HK-2 (cell line): ENCODE measurements around the gene MINDY4.

Experiments used
- DNase-seq: peaks from one replicate; pipeline ENCODE4 v3.0.0-alpha.2; 2018; ENCODE audit not compliant: unreplicated experiment

The MINDY4 gene

GRCh38 chr7:30772984-30773383 lies 1.8 kb downstream of the MINDY4 start:
- no peak for DNase-seq

DNA sequence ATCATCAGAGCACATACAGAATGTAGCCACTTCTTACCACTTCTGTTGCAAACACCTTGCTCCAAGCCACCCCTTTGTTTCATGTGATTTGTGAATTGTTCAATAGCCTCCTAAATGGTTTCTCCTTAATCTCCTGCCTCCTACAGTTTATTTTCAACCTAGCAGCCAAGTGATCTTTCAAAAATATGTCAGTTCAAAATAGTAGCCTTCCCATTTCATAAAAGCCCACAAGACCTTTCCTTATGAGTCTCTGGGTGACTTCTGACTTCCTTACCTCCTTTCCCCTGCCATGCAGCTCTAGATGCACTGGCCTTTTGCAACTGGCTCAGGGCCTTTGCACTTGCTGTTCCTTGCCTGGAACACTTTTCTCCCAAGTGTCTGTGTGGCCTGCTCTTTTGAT lies 4.8 kb downstream of the MINDY4 start:
- no peak for DNase-seq

DNA sequence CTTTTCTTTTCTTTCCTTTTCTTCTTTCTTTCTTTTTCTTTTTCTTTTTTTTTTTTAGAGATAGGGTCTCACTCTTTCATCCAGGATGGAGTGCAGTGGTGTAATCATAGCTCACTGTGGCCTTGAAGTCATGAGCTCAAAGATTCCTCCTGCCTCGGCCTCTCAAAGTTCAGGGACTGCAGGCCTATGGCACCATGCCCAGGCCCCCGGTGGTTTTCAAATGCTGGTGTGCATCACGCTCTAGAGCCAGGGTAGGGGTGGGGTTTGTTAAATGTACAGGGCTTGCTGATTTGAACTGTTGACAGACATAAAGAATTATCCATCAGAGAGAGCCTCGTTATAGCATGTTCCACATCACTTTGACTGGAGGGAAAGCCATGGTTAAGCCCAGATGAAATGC lies 5.8 kb downstream of the MINDY4 start:
- DNase-seq, result no peak

DNA sequence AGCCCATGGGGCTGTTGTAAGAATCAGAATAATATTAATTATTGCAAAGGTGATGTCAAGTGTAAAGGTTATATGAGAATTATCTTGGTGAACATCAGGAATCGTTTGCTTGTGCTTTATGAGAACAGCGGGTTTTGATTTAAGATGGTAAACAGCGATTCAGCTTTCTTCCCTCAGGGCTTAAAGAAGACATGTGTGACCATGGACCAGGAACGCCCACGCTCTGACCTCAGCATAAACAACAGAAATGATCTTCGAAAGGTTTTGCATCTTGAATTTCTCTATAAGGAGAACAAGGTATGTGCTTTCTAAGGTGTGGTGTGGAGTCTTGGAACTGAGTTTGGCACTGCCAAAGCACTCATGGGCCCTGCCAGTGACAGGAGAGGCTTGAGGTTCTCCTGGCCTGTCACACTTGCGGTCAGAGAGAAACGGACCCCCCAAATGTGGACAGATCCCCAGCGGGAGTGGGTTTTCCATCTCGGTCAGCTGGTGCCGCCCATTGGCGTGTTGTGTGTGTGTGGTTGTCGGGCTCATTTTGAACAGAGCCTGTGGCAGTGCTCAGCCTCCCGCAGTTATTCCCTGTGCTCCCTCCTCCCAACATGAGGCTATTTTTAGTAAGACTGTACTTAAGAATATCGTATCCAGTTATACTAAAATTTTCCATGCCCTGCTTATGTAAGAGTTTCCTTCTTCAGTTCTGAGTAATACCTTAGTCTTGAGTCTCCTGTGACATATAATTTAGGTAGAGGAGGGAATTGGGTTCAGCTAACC lies 7.2 kb downstream of the MINDY4 start:
- no peak for DNase-seq

GRCh38 chr7:30779574-30779973 lies 8.4 kb downstream of the MINDY4 start:
- no peak for DNase-seq

DNA sequence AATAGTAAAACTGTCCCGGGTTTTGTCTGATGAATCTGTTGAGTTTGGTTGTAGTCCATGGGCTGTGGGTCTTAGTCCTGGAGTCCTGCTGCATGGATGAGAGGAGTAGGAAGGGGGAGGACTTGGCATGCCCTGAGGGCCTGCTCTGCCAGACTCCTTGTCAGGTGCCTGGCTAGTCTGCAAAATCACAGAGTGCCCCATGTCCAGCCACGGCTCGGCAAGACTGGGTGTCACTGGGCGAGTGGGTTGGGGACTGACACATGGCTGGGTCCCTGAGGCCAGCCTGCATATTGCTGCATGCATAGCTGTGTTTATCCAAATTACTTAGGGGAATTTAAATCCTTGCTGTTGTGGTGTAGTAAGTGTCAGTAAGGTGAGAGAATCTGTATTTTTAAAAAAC lies 9.7 kb downstream of the MINDY4 start:
- DNase-seq, result no peak

DNA sequence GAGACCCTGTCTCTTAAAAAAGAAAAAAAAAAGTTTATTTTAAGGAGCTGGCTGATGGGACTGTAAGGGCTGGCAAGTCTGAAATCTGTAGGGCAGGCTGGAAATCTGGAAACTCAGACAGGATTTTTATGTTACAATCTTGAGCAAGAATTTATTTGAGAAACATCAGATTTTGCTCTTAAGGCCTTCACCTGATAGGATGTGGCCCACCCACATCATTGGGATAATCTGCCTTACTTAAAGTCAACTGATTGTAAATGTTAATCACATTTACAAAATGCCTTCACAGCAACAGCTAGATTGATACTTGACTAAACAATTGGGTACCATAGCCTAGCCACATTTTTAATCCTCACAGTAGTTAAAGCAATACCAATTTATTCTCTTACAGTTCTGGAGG lies 11.5 kb downstream of the MINDY4 start:
- DNase-seq, result no peak

DNA sequence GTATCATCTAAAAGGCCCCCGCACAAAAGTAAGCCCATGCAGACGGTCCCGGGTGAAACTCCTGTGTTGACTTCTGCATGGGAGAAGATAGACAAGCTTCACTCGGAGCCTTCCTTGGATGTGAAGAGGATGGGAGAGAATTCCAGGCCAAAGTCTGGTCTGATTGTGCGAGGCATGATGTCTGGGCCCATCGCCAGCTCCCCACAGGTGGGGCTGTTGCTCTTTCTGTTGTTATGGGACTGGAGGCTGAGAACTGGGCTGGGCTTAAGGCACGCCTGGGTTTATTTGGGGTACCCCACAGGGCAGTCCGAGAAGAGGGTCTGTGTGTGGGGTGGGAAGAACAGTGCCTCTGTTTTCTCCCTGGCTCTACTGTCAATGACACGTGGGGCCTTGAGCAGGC lies 14.6 kb downstream of the MINDY4 start:
- no peak for DNase-seq

- DNase-seq, result no peak
Measured at GRCh38 chr7:30787486-30787885, 16.3 kb downstream of the MINDY4 start.

DNA sequence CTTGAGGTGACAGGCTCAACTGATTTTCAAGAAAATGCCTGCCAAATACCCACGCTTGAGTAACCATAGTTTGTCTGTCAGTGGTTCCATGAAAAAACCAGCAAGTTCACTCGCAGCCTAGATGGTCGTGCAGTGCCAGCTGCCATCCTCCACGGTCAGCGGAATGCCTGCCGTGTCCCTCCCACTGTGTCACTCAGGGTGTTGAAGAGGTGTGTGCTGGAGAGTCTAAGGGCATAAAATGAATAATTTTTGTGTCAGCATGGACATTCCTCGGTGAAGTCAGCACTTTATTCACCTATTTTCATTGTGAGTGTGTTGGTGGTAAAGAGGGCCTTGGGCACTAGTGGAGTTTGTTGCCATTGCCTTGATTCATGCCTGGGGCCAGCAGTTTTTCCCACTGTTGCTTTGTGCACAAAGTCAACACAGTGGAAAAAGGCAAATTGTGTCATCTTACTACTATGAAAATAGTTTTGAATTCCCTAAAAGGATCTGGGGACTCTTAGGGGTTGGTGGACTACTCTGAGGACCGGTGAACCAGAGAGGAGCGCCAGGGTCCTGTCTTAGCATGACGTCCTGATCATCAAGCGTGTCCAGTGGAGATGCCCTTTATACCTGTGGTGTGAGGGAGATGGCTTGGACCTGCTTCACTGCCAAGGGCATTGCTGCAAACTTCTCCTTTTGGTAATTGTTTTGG lies 17.6 kb downstream of the MINDY4 start:
- DNase-seq, result no peak

GRCh38 chr7:30789334-30789711 lies 18.1 kb downstream of the MINDY4 start:
- DNase-seq, result no peak

- DNase-seq, result no peak
Measured at GRCh38 chr7:30790356-30790755, 19.1 kb downstream of the MINDY4 start.

DNA sequence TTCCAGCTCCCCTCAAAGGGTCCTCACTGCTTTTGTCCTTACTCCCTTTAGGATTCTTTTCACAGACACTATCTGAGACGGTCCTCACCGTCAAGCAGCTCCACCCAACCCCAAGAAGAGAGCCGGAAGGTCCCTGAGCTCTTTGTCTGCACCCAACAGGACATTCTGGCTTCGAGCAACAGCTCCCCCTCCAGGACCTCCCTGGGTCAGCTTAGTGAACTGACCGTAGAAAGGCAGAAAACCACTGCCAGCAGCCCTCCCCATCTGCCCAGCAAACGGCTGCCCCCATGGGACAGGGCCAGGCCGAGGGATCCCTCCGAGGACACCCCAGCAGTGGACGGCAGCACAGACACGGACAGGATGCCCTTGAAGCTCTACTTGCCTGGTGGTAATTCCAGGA lies 19.9 kb downstream of the MINDY4 start:
- no peak for DNase-seq

DNA sequence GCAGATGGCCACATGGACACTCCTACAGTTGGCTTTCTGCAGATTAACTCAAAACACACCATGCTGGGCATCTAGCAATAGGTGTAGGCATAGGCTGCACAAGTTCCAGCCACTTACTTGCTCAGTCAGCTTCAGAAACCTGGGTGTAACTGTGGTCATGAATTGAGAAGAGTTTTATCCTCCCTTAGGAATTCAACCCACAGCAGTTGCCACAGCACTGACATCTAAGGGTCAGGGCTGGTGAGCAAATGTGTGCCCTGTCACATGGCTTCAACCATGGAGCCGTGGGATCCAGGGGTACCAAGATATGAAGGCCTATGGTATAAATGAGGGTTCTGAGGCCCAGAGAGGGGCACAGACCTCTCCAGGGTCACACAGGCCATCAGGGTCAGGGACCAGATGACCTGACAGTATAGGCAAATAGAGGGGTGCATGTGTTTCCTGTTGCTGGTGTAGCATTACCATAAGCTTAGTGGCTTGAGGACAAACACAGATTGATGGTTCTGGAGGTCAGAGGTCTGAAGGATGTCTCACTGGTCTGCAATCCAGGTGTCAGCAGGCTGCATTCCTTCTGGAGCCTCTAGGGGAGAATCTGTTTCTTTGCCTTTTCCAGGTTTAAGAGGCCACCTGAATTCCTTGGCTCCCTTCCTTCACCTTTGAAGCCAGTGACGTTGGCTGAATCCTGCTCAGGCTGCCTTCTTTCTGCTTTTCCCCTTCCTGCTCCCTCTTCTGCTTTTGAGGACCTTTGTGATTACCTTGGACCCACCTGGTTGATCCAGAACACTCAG lies 24.1 kb downstream of the MINDY4 start:
- no peak for DNase-seq

GRCh38 chr7:30796105-30796869 lies 25.1 kb downstream of the MINDY4 start:
- no peak for DNase-seq

DNA sequence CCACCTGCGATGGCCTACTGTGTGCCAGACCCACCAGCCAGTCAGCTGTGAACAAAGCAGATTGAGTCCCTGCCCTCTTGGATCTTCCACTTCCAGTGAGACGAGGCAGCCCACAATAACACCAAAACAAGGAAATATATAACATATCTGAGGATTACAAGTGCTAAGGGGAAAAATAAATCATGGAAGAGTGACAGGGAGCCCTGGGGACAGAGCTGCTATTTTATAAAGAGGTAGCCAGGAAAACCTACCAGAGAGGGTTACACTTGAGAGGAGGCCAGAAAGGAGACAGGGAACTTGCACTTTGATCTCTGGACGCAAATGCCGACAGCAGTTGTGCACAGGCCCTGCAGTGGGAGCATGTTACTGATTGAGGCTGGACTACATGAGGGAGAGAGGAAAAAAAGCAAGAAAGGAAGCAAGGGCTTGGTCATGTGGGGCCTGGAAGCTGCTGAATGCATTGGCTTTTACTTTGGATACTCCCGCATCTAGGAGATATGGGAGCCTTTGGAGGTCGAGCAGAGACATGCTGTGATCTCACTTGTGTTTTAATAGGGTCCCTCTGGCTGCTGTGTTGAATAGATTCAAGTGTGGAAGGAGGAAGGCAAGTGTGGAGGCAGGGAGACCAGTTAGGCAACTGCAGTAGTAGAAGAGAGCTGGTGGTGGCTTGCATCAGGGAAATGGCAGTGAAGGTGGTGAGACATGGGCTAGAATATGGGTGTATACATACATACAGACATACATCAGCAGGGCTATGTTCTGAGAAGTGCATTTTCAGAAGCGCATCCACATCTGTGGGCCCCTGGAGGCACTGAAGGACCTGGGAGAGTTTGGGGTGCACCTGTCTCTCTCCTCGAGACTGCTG lies 26.2 kb downstream of the MINDY4 start:
- DNase-seq, result no peak

DNA sequence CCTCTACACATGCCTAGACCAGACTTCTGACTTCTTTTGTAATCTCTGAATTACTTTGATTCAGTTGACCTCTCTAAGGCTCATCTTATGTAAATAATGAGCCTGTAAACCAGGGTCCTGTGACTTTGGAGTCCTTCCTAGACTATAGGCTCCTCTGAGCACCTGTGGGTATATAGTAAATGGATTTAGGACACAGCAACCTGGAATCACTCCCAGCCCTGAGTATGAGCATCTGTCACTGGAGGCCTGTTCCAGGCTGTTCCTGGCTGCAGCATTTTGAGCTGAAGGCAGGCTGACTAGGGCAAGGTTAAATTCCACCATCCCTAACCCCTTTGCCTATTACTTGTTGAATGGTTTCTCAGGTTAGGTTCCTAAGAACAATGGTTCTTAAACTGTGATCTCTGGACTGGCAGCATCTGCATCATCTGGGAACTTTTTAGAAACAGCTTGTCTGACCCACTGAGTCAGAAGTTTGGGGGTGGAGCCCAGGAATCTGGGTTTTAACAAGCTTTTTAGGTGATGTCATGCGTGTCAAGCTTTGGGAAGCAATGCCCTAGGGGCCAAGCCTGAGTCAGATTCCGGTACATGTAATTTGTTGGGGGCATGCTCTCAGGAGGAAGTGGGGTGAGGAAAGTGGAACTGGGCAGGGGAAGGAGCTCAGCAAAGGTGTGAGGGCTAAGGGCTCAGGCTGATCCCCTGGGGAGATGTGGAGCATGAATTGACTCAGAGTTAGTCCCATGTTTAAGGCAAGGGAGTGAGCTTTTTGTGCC lies 28.2 kb downstream of the MINDY4 start:
- DNase-seq, result peak; percentile 35

DNA sequence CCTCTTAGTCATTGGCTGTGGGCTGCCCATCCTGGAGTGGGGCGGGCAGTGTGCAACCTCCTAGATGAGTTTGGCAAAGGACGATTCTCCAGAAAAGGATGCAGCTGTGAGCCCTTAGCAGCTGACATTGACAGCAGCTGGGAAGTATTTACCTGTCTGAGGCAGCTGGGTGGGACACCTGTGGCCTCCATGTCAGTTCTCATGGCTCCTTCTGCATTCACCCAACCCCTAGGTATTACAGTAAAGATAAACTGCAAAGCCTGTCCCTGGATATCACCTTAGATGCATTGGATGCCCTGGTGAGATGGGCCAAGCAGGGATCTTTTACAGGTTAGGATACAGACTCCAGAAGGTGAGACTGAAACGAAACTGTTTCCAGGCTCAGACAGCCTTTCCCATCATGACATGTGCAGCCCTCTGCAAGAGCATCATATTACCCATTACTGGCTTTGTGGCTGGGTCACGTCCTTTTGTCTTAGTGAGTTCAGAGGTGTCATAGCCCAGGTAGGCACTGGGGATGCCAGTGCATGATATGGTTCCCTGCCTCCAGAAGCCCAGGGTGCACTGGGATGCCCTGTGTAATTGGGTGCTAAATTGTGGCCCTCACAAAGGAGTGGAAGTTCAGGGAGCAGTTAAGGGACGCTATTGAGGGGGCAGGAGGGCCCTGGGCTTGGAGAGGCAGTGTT lies 28.9 kb downstream of the MINDY4 start:
- DNase-seq, result no peak

DNA sequence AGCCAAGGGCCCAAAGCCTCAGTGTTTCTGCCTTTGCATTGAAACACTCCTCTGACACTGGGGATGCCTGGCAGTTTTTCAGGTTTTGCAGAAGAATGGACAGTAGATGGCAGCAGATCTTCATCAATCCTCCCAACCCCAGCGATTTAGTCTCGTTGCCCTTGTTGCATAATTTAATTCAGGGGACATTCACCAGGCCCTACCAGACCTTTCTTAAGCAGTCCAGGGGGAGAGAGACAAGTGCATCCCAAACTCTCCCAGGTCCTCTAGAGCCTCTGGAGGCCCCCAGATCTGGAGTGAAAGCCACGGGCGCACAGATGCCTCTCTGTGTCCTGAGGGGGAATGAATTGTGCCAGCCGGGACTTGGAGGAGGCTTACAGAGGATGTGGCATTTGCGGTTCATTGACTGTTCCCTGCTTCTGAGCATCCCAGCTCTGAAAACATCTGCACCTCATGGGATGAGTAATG lies 29.6 kb downstream of the MINDY4 start:
- peak; percentile 42 for DNase-seq

- DNase-seq, result no peak
Measured at GRCh38 chr7:30802812-30803211, 31.6 kb downstream of the MINDY4 start.
